Measurements from ENCODE around the gene KLK11. TPM values are rescaled to one million over a fixed set of nuclear protein-coding genes. Genes with fewer than 3 reads are reported as not detected.
"Not testable (repeated sequence)": the region's sequence is repeated elsewhere in the genome, so short reads cannot be mapped to it uniquely, and the experiment has no call there.

KLK11 gene
- total RNA-seq, 2 experiments from 2014 or later = not detected

DNA sequence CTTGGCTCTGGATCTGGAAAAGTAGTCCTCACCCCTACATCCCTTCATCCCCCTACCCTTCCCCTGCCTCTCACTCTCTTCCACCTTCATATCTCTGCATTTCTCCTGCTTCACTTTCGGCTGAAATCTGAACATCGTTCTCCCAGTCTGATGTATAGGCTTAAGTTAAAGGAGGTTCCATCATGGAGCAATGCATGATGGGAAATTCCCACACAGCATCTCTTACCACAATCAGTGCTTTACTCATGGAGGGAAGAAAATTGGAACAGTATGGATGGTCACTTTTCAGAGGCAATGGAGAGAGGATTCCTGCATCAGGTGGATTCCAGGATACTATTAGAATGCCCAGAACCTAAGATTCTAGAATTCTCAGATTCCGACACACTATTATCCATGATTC lies 18.9 kb downstream of the KLK11 start:
- Mint-ChIP-seq H3K9me3 (ENCODE audit: low read depth) (no peaks in the 10 kb centered on the region), H3K4me1 (no peaks in the 10 kb centered on the region), H3K27me3 (peaks cover 6% of the 10 kb centered on the region), H3K36me3 (no peaks in the 10 kb centered on the region), H3K27ac (no peak overlapping the region), H3K4me3 (no peak overlapping the region)
- CTCF ChIA-PET = no interaction called here
- no peak for DNase-seq
- ATAC-seq = no peak

DNA sequence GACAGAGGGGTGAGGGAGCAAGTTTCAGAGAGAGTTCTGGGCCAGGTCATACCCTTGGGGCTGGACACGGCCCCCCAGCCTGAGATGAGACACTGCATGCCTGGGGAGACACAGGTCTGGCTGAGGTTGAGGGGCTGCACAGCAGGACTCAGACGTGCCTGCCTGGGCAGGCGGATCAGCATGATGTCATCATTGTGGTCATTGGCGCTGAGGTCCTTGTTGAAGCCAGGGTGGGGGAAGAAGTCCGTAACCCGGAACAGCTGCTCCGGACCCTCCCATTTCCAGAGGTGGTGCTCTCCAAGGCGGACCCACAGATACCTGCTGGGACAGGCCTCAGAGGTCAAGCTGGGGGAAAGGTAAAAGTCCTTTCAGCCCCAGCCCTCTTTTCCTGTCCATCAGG lies 20.0 kb downstream of the KLK11 start:
- Mint-ChIP-seq H3K4me1 (no peaks in the 10 kb centered on the region), H3K36me3 (no peaks in the 10 kb centered on the region), H3K27ac (no peak overlapping the region), H3K9me3 (ENCODE audit: low read depth) (no peaks in the 10 kb centered on the region), H3K4me3 (no peak overlapping the region), H3K27me3 (peaks cover 12% of the 10 kb centered on the region)
- no peak for ATAC-seq
- CTCF ChIA-PET = no interaction called here
- no peak for DNase-seq

DNA sequence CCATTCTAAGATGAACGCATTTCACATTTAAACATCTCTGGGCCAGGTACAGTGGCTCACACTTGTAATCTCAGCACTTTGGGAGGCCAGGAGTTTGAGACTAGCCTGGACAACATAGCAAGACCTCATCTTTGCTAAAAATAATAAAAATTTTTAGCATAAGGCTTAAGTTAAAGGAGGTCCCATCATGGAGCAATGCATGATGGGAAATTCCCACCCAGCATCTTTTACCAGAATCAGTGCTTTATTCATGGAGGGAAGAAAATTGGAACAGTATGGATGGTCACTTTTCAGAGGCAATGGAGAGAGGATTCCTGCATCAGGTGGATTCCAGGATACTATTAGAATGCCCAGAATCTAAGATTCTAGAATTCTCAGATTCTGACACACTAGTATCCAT lies 21.2 kb downstream of the KLK11 start:
- Mint-ChIP-seq H3K4me1 (no peaks in the 10 kb centered on the region), H3K27ac (no peak overlapping the region), H3K4me3 (no peak overlapping the region), H3K9me3 (ENCODE audit: low read depth) (no peaks in the 10 kb centered on the region), H3K36me3 (no peaks in the 10 kb centered on the region), H3K27me3 (peaks cover 20% of the 10 kb centered on the region)
- ATAC-seq (no peak), DNase-seq (no peak)
- CTCF ChIA-PET = no interaction called here

- CTCF ChIA-PET = no interaction called here
- peaks cover 20% of the 10 kb centered on the region for H3K27me3 Mint-ChIP-seq
- H3K4me1 Mint-ChIP-seq = no peaks in the 10 kb centered on the region
- no peak overlapping the region for H3K27ac Mint-ChIP-seq
- no peaks in the 10 kb centered on the region for H3K36me3 Mint-ChIP-seq
- H3K4me3 Mint-ChIP-seq = no peak overlapping the region
- H3K9me3 Mint-ChIP-seq (ENCODE audit: low read depth) = no peaks in the 10 kb centered on the region
- ATAC-seq (no peak), DNase-seq (no peak)
Observed at GRCh38 chr19:51003316-51003715, 23.1 kb downstream of the KLK11 start.

- Mint-ChIP-seq H3K27me3 (peaks cover 23% of the 10 kb centered on the region), H3K27ac (no peak overlapping the region), H3K9me3 (ENCODE audit: low read depth) (no peaks in the 10 kb centered on the region), H3K36me3 (no peaks in the 10 kb centered on the region), H3K4me3 (no peak overlapping the region), H3K4me1 (no peaks in the 10 kb centered on the region)
- ATAC-seq = peak; percentile 55
- CTCF ChIA-PET = no interaction called here
- peak; percentile 58 for DNase-seq
Observed at GRCh38 chr19:51002542-51003311, 23.7 kb downstream of the KLK11 start.

GRCh38 chr19:51002089-51002532 lies 24.3 kb downstream of the KLK11 start:
- H3K36me3 Mint-ChIP-seq = no peaks in the 10 kb centered on the region
- H3K9me3 Mint-ChIP-seq (ENCODE audit: low read depth) = no peaks in the 10 kb centered on the region
- no peak overlapping the region for H3K27ac Mint-ChIP-seq
- ATAC-seq (no peak), DNase-seq (no peak)
- H3K4me1 Mint-ChIP-seq = no peaks in the 10 kb centered on the region
- no peak overlapping the region for H3K4me3 Mint-ChIP-seq
- peaks cover 23% of the 10 kb centered on the region for H3K27me3 Mint-ChIP-seq
- CTCF ChIA-PET = no interaction called here

- Mint-ChIP-seq H3K4me3 (no peak within 1 kb of the TSS), H3K27me3 (peaks cover 23% of the 10 kb centered on the region)
- no peak for DNase-seq
Observed at GRCh38 chr19:51001515-51001914, 24.9 kb downstream of the KLK11 start, which contains the start of gene KLK8. KLK8 (minus strand) TSS chr19:51001604; CDS start chr19:51001167, 437 bp downstream.

DNA sequence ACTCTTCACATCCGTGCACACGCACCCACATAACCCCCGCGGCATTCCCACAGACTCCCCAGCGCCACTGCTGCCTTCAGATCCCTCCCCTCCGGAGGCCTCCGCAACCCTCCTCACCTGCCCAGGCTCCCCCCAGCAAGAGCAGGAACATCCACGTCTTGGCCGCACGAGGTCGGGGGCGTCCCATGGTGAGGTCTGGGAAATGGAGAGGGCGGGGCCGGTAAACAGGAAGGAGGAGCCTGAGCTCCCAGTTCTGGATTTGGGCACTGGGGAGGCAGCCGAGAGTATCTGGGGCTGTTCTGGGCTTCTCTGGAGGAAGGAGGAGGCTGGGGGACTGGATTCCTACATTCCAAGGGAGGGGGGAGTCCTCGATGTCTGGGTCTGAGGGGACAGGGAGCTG lies 25.4 kb downstream of the KLK11 start:
- ATAC-seq (no peak), DNase-seq (no peak)
- CTCF ChIA-PET = interaction anchor here (0.8 kb wide), 1 partner anchor 16 kb away, joined by 3 read pairs; no protein-coding TSS in a partner anchor
- Mint-ChIP-seq H3K9me3 (ENCODE audit: low read depth) (no peaks in the 10 kb centered on the region), H3K27ac (no peak overlapping the region), H3K27me3 (peaks cover 19% of the 10 kb centered on the region), H3K36me3 (no peaks in the 10 kb centered on the region), H3K4me3 (no peak overlapping the region), H3K4me1 (no peaks in the 10 kb centered on the region)

More at GRCh38 chr19:51001515-51001914, 24.9 kb downstream of the KLK11 start, which contains the start of gene KLK8:
- Mint-ChIP-seq H3K27ac (no peak within 1 kb of the TSS), H3K4me1 (no peaks in the 10 kb centered on the region), H3K36me3 (no peaks in the 10 kb centered on the region), H3K9me3 (ENCODE audit: low read depth) (no peaks in the 10 kb centered on the region)
- CTCF ChIA-PET = interaction anchor here (0.8 kb wide), 1 partner anchor 15 kb away, joined by 3 read pairs; no protein-coding TSS in a partner anchor
- no peak for ATAC-seq

GRCh38 chr19:51000426-51000825 lies 26.0 kb downstream of the KLK11 start:
- CTCF ChIA-PET = no interaction called here
- ATAC-seq = no peak
- Mint-ChIP-seq H3K4me1 (no peaks in the 10 kb centered on the region), H3K27ac (no peak overlapping the region), H3K9me3 (ENCODE audit: low read depth) (no peaks in the 10 kb centered on the region), H3K27me3 (peaks cover 19% of the 10 kb centered on the region), H3K36me3 (no peaks in the 10 kb centered on the region), H3K4me3 (no peak overlapping the region)
- no peak for DNase-seq

DNA sequence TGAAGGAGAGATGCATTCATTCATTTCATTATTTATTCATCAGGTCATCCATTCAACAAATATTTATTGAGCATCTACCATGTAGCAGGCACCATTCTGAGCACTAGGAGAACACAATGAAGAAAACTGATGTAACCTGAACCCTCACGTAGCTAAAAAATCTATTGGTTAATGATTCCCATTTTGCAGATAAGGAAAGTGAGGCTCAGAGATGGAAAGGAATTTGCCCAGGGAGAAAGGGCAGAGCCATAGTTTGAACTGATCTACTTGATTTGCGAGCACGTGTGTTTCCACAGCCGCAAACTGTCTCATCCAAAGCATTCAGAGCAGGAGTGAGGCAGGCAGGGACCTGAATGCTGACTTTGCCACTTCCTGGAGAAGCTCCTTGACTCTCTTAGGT lies 27.7 kb downstream of the KLK11 start:
- no peak for DNase-seq
- Mint-ChIP-seq H3K4me3 (no peak overlapping the region), H3K9me3 (ENCODE audit: low read depth) (peaks cover 2% of the 10 kb centered on the region), H3K27me3 (peaks cover 19% of the 10 kb centered on the region), H3K36me3 (no peaks in the 10 kb centered on the region), H3K4me1 (no peaks in the 10 kb centered on the region), H3K27ac (no peak overlapping the region)
- CTCF ChIA-PET = no interaction called here
- ATAC-seq = no peak

GRCh38 chr19:50998061-50998460 lies 28.4 kb downstream of the KLK11 start:
- DNase-seq (no peak), ATAC-seq (no peak)
- CTCF ChIA-PET = no interaction called here
- Mint-ChIP-seq H3K9me3 (ENCODE audit: low read depth) (peaks cover 2% of the 10 kb centered on the region), H3K4me1 (no peaks in the 10 kb centered on the region), H3K36me3 (no peaks in the 10 kb centered on the region), H3K27me3 (peaks cover 19% of the 10 kb centered on the region), H3K27ac (no peak overlapping the region), H3K4me3 (no peak overlapping the region)

- Mint-ChIP-seq H3K9me3 (ENCODE audit: low read depth) (peaks cover 2% of the 10 kb centered on the region), H3K4me3 (no peak overlapping the region), H3K27ac (no peak overlapping the region), H3K36me3 (no peaks in the 10 kb centered on the region), H3K4me1 (no peaks in the 10 kb centered on the region), H3K27me3 (peaks cover 14% of the 10 kb centered on the region)
- ATAC-seq = no peak
- CTCF ChIA-PET = no interaction called here
- DNase-seq = no peak
Observed at GRCh38 chr19:50994129-50994528, 32.3 kb downstream of the KLK11 start.

DNA sequence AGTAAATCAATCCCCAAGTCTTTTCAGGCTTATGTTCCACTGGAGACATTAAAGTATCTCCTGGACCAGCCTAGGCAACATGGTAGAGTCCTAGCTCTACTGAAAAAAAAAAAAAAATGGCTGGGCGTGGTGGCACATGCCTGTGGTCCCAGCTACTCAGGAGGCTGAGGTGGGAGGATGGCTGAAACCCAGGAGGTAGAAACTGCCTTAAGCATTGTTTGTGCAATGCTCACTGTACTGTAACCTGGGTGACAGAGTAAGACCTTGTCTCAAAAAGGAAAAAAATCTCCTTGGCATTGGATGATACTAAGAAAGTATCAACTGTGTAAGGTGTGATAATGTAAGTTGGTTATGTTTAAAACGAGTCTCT lies 33.8 kb downstream of the KLK11 start:
- H3K36me3 Mint-ChIP-seq = no peaks in the 10 kb centered on the region
- H3K27ac Mint-ChIP-seq = no peak overlapping the region
- H3K27me3 Mint-ChIP-seq = peaks cover 13% of the 10 kb centered on the region
- no peak overlapping the region for H3K4me3 Mint-ChIP-seq
- H3K9me3 Mint-ChIP-seq (ENCODE audit: low read depth) = peaks cover 2% of the 10 kb centered on the region
- ATAC-seq = no peak
- H3K4me1 Mint-ChIP-seq = no peaks in the 10 kb centered on the region
- no peak for DNase-seq
- CTCF ChIA-PET = interaction anchor here (0.6 kb wide), 1 partner anchor 455 kb away, joined by 3 read pairs; no protein-coding TSS in a partner anchor

GRCh38 chr19:50984416-50984815 lies 42.0 kb downstream of the KLK11 start:
- H3K27ac Mint-ChIP-seq; H3K9me3 Mint-ChIP-seq (ENCODE audit: low read depth); H3K4me3 Mint-ChIP-seq; DNase-seq; ATAC-seq; CTCF ChIA-PET; H3K36me3 Mint-ChIP-seq; H3K4me1 Mint-ChIP-seq: not testable (repeated sequence)
- H3K27me3 Mint-ChIP-seq = peaks cover 23% of the 10 kb centered on the region
